Duodenal mucosa (tissue), 2 donors: ENCODE results near the gene TLDC2.
"Not testable (repeated sequence)": the region's sequence is repeated elsewhere in the genome, so short reads cannot be mapped to it uniquely, and the experiment has no call there.

Experiments used
- H3K27ac ChIP-seq: one replicate; pipeline ENCODE4 v1.7.0; 2013; ENCODE audit warnings: low read depth, low read length
- H3K27me3 ChIP-seq, 2 donors: one replicate each; pipeline ENCODE4 v1.7.0; 2013; ENCODE audit warnings: low read length in 2 of 2, control low read depth in 1 of 2; ENCODE audit not compliant: insufficient read depth in 2 of 2, control insufficient read depth in 1 of 2
- H3K36me3 ChIP-seq, 2 donors: one replicate each; pipeline ENCODE4 v1.7.0; 2013; ENCODE audit warnings: low read length in 2 of 2, control low read depth in 1 of 2; ENCODE audit not compliant: insufficient read depth in 2 of 2, control insufficient read depth in 1 of 2
- H3K4me1 ChIP-seq, 2 donors: one replicate each; pipeline ENCODE4 v1.7.0; 2013; ENCODE audit warnings: low read length in 2 of 2, control low read depth in 1 of 2; ENCODE audit not compliant: insufficient read depth in 2 of 2, control insufficient read depth in 1 of 2
- H3K4me3 ChIP-seq, 2 donors: one replicate each; pipeline ENCODE4 v1.7.0; 2013; ENCODE audit warnings: low read length in 2 of 2, low read depth in 1 of 2
- H3K9ac ChIP-seq, 2 donors: one replicate each; pipeline ENCODE4 v1.7.0; 2013; ENCODE audit warnings: low read length in 2 of 2, low read depth in 1 of 2
- H3K9me3 ChIP-seq, 2 donors: one replicate each; pipeline ENCODE4 v1.7.0; 2013; ENCODE audit warnings: low read length in 2 of 2, control low read depth in 1 of 2; ENCODE audit not compliant: control insufficient read depth in 1 of 2

TLDC2 gene

GRCh38 chr20:36904690-36905089 lies 28.8 kb downstream of the TLDC2 start:
- Histone ChIP-seq H3K27me3 (no peaks in the 10 kb centered on the region), H3K36me3 (peaks cover 6 to 67% of the 10 kb centered on the region in 2 donors), H3K4me3 (no peak overlapping the region), H3K27ac (no peak overlapping the region), H3K9me3 (no peaks in the 10 kb centered on the region), H3K4me1 (no peaks in the 10 kb centered on the region), H3K9ac (no peak overlapping the region)

- H3K9me3 ChIP-seq, H3K4me3 ChIP-seq, H3K9ac ChIP-seq, H3K27me3 ChIP-seq, H3K27ac ChIP-seq, H3K4me1 ChIP-seq: not testable (repeated sequence)
- peaks cover 6 to 66% of the 10 kb centered on the region in 2 donors for H3K36me3 ChIP-seq
Observed at GRCh38 chr20:36905566-36905965, 29.6 kb downstream of the TLDC2 start.

- not testable (repeated sequence) for H3K27me3 ChIP-seq, H3K9ac ChIP-seq, H3K4me3 ChIP-seq, H3K27ac ChIP-seq, H3K4me1 ChIP-seq, H3K9me3 ChIP-seq
- peaks cover 6 to 61% of the 10 kb centered on the region in 2 donors for H3K36me3 ChIP-seq
Observed at GRCh38 chr20:36906086-36906485, 30.1 kb downstream of the TLDC2 start.

- H3K9ac ChIP-seq, result no peak overlapping the region
- no peaks in the 10 kb centered on the region for H3K9me3 ChIP-seq
- H3K27me3 ChIP-seq, result no peaks in the 10 kb centered on the region
- H3K36me3 ChIP-seq, result peaks cover 15 to 53% of the 10 kb centered on the region in 2 donors
- no peak overlapping the region for H3K4me3 ChIP-seq
- H3K27ac ChIP-seq, result no peak overlapping the region
- H3K4me1 ChIP-seq, result no peaks in the 10 kb centered on the region
Observed at GRCh38 chr20:36908603-36909002, 32.7 kb downstream of the TLDC2 start.

- Histone ChIP-seq H3K36me3 (peaks cover 15 to 60% of the 10 kb centered on the region in 2 donors), H3K9ac (no peak overlapping the region), H3K27me3 (no peaks in the 10 kb centered on the region), H3K27ac (no peak overlapping the region), H3K4me1 (no peaks in the 10 kb centered on the region), H3K9me3 (no peaks in the 10 kb centered on the region), H3K4me3 (no peak overlapping the region)
Observed at GRCh38 chr20:36916199-36916598, 40.3 kb downstream of the TLDC2 start.

GRCh38 chr20:36917240-36917639 lies 41.3 kb downstream of the TLDC2 start:
- H3K36me3 ChIP-seq, result peaks cover 6 to 57% of the 10 kb centered on the region in 2 donors
- H3K27ac ChIP-seq, result no peak overlapping the region
- no peaks in the 10 kb centered on the region for H3K9me3 ChIP-seq
- H3K27me3 ChIP-seq, result no peaks in the 10 kb centered on the region
- no peak overlapping the region for H3K9ac ChIP-seq
- no peak overlapping the region for H3K4me3 ChIP-seq
- H3K4me1 ChIP-seq, result no peaks in the 10 kb centered on the region

GRCh38 chr20:36917943-36918342 lies 42.0 kb downstream of the TLDC2 start:
- Histone ChIP-seq H3K9me3 (no peaks in the 10 kb centered on the region), H3K9ac (no peak overlapping the region), H3K4me1 (no peaks in the 10 kb centered on the region), H3K4me3 (no peak overlapping the region), H3K27me3 (no peaks in the 10 kb centered on the region), H3K27ac (no peak overlapping the region), H3K36me3 (peaks cover 6 to 60% of the 10 kb centered on the region in 2 donors)

- H3K9ac ChIP-seq, result no peak overlapping the region
- no peak overlapping the region for H3K4me3 ChIP-seq
- peaks cover 0 to 47% of the 10 kb centered on the region in 2 donors for H3K36me3 ChIP-seq
- no peaks in the 10 kb centered on the region for H3K9me3 ChIP-seq
- H3K27me3 ChIP-seq, result no peaks in the 10 kb centered on the region
- peaks cover 0 to 7% of the 10 kb centered on the region in 2 donors for H3K4me1 ChIP-seq
- no peak overlapping the region for H3K27ac ChIP-seq
Observed at GRCh38 chr20:36919715-36920333, 43.9 kb downstream of the TLDC2 start.

GRCh38 chr20:36920334-36920730 lies 44.4 kb downstream of the TLDC2 start:
- Histone ChIP-seq H3K27ac (no peak overlapping the region), H3K36me3 (peaks cover 0 to 42% of the 10 kb centered on the region in 2 donors)

GRCh38 chr20:36924167-36925045 lies 48.5 kb downstream of the TLDC2 start:
- Histone ChIP-seq H3K36me3 (peaks cover 13 to 43% of the 10 kb centered on the region in 2 donors), H3K4me1 (peaks cover 0 to 7% of the 10 kb centered on the region in 2 donors), H3K27ac (no peak overlapping the region), H3K9ac (no peak overlapping the region), H3K27me3 (no peaks in the 10 kb centered on the region), H3K9me3 (no peaks in the 10 kb centered on the region), H3K4me3 (no peak overlapping the region)

More at GRCh38 chr20:36920334-36920730, 44.4 kb downstream of the TLDC2 start:
- H3K4me1 ChIP-seq, result peaks cover 0 to 7% of the 10 kb centered on the region in 2 donors
- no peak overlapping the region for H3K4me3 ChIP-seq
- H3K27me3 ChIP-seq, result no peaks in the 10 kb centered on the region
- H3K9me3 ChIP-seq, result no peaks in the 10 kb centered on the region
- no peak overlapping the region for H3K9ac ChIP-seq
